MM.1S (cell line): Measurements from ENCODE around the gene NMNAT3.

ENCODE experiments used
- EZH2 ChIP-seq: fragments of 300-600 bp; sonication (generic); optimal IDR thresholded peaks from 2 replicates; pipeline ENCODE3; 2017; ENCODE audit warnings: low read depth, mild to moderate bottlenecking, antibody characterized with exemption, low read length, mixed read lengths
- EZH2phosphoT487 ChIP-seq: fragments of 300-600 bp; sonication (generic); IDR thresholded peaks from 2 replicates; pipeline ENCODE4 v1.6.1; 2018; ENCODE audit warnings: antibody characterized with exemption, low read length
- TF ChIP-seq, protein P1 (sequence below): fragments of 300-600 bp; sonication (generic); IDR thresholded peaks from 2 replicates; pipeline ENCODE4 v1.5.1; 2016; ENCODE audit warnings: antibody characterized with exemption, low read length, mixed read lengths

DNA sequence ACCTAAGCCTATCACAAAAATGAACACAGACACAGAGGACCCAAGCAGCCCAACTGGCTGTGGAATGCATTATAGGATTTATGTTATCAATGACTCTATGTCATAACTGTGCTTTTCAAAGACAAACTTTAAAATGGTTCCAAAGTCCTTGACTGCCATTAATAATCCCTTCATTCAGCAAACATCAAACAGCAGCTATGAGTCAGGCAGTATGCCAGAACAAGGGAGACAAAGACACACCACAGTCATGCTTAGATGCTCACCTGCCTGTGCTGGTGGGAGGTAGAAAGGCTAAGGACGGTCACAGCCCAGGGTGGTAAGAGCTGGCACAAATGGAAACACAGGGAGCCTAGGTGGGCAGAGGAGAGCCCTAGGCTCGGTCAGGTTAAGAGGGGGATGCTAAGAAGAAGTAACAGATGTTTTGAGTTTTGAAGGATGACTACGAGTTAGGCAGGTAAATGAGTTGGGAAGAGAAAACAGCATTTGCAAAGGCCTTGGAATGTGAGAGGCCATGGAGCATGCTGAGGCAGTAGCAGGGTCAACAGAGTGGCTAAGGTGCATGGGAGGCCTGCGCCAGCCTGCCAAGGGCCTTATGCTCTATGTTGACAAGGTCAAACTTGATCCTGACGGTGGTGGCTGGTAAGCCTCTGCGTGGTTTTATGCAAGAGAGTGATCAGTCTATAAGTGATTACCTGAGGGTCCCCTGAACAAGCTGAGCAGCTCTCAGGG lies 23.0 kb downstream of the NMNAT3 start:
- TF ChIP-seq, protein P1, sequence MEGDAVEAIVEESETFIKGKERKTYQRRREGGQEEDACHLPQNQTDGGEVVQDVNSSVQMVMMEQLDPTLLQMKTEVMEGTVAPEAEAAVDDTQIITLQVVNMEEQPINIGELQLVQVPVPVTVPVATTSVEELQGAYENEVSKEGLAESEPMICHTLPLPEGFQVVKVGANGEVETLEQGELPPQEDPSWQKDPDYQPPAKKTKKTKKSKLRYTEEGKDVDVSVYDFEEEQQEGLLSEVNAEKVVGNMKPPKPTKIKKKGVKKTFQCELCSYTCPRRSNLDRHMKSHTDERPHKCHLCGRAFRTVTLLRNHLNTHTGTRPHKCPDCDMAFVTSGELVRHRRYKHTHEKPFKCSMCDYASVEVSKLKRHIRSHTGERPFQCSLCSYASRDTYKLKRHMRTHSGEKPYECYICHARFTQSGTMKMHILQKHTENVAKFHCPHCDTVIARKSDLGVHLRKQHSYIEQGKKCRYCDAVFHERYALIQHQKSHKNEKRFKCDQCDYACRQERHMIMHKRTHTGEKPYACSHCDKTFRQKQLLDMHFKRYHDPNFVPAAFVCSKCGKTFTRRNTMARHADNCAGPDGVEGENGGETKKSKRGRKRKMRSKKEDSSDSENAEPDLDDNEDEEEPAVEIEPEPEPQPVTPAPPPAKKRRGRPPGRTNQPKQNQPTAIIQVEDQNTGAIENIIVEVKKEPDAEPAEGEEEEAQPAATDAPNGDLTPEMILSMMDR: no peak
- TF ChIP-seq EZH2: no peak
- TF ChIP-seq EZH2phosphoT487: no peak
